GM10266 (cell line): ENCODE measurements around the gene LHFPL3.

ENCODE experiments used
- DNase-seq: peaks from one replicate; pipeline ENCODE4 v3.0.0; 2012; ENCODE audit errors: extremely low spot score
- TF ChIP-seq, protein P1 (sequence below): IDR thresholded peaks from 2 replicates; pipeline ENCODE4 v1.5.1; 2012; ENCODE audit warnings: mild to moderate bottlenecking, low read depth; ENCODE audit not compliant: control insufficient read depth, insufficient read depth; ENCODE audit errors: missing control alignments

Gene LHFPL3

GRCh38 chr7:104906032-104906431 lies 577.6 kb downstream of the LHFPL3 start:
- no peak for DNase-seq

GRCh38 chr7:104906556-104906955 lies 578.2 kb downstream of the LHFPL3 start:
- TF ChIP-seq, protein P1, sequence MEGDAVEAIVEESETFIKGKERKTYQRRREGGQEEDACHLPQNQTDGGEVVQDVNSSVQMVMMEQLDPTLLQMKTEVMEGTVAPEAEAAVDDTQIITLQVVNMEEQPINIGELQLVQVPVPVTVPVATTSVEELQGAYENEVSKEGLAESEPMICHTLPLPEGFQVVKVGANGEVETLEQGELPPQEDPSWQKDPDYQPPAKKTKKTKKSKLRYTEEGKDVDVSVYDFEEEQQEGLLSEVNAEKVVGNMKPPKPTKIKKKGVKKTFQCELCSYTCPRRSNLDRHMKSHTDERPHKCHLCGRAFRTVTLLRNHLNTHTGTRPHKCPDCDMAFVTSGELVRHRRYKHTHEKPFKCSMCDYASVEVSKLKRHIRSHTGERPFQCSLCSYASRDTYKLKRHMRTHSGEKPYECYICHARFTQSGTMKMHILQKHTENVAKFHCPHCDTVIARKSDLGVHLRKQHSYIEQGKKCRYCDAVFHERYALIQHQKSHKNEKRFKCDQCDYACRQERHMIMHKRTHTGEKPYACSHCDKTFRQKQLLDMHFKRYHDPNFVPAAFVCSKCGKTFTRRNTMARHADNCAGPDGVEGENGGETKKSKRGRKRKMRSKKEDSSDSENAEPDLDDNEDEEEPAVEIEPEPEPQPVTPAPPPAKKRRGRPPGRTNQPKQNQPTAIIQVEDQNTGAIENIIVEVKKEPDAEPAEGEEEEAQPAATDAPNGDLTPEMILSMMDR = no peak
- no peak for DNase-seq

More at GRCh38 chr7:104906032-104906431, 577.6 kb downstream of the LHFPL3 start:
- TF ChIP-seq, protein P1 = no peak

DNA sequence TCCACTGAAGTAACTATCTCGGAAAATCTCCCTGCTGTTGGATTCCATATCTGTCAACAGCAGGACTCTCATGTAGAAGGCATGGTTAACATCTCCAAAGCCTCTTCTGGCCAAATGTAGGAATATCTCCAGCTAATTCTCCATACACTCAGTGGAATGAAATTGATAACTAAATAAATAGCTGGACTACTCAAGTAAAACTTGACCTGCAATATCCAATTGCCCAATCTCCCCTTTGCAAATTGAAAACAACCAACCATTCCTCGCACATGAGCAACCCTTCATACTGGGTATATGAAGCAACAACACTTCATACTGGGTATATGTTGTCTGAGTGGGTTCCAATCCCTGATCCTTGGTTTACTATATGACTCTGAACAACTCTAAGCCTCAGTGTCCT lies 580.2 kb downstream of the LHFPL3 start:
- TF ChIP-seq, protein P1 = no peak
- DNase-seq = no peak

DNA sequence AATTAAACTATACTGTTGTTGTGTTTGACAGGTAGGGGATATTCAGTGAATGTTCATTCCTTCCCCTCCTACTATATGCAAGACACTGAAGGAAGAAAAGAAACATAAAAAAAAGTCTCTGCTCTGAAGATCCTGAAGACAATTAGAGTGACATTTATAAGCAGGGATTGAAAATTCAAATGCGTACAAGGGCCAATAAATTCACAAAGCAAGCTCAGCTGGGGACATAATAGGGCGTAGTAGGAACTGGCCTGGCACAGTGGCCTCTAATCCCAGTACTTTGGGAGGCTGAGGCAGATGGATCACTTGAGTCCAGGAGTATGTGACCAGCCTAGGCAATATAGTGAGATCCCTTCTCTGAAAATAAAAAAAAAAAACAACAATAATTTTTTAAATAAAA lies 580.7 kb downstream of the LHFPL3 start:
- TF ChIP-seq, protein P1 = no peak
- DNase-seq = no peak

- DNase-seq = no peak
- TF ChIP-seq, protein P1 = no peak
Measured at GRCh38 chr7:104914421-104914820, 586.0 kb downstream of the LHFPL3 start.

DNA sequence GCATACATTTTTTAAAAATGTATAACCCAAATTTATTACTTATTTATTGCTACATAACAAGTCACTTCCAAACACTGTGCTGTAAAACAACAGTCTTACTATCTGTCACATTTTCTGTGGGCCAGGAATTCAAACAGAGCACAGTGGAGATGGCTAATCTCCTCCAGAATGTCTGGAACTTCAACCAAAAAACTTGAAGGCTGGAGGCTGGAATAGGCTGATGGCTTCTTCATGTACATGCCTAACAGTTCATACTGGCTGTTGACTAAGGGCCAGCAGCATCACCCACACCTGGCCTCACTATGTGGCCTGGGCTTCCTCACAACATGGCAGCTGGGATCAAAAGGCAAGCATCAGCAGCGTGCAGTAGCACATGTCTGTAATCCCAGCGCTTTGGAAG lies 593.2 kb downstream of the LHFPL3 start:
- DNase-seq = no peak
- TF ChIP-seq, protein P1 = no peak

DNA sequence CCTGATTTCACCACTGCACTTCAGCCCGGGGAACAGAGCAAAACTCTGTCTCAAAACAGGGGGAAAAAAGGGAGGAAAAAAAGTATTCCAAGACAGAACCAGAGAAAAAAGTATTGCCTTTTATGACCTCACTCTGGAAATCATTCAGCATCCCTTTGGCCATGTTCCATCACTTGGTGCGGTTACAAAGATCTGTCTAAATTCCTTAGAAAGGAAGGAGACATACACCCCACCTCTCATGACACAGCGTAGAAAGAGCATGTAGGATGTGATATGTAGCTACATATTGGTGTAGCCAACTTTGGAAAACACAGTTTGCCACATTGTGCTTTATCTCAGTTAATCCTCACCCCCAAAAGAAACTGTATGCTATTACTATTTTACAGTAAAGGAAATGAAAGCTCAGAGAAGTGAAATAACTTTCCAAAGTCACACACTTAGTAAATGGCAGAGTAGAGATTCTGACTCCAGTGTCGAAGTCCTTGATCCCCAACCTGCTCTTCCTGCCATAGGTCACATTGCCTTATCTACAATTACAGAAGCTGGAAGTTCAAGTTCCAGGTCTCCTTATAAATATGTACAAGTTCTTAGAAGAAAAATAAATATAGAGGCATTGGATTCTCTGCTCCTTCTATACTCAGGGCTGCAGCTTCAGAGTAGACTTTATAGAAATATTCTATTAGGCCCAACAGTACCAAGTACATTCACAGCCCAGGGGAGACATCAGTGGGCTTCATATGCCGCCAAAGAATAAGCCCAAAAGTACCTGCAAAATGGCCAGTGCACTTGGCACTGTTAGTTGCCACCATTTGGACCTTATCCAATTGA lies 594.0 kb downstream of the LHFPL3 start:
- TF ChIP-seq, protein P1 = no peak
- no peak for DNase-seq
